Measurements from ENCODE around the gene STAT6. TPM values are rescaled to one million over a fixed set of nuclear protein-coding genes. Genes with fewer than 3 reads are reported as not detected.

Gene STAT6
- polyA plus RNA-seq, 1 donor (not counting 4 experiments of a cell fraction or from before 2014, with no cell fraction given): 113 TPM

DNA sequence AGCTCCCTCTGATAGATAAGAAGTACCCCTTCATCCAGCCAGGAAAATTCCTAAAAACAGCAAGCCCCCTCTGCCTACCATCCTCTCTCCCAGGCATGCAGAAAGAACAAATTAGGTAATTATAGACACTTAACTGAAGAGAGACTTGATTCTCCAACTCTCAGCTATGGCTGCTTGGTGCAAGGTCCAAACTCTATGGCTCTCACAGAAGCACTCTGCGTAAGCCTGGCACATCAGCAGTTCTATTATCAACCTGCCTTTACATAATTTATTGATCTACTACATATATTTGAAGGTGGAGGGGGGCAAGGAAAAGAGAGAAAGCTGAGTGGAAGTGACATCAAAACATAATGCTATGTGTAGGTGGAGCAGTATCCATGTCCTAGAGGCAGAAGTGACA is 60.2 kb downstream of the STAT6 start:
- Histone ChIP-seq H3K36me3 (ENCODE audit: control insufficient read depth in 2 of 2, extremely low read depth in 1 of 2, insufficient read depth in 2 of 2, low read length in 2 of 2) (peaks cover 0 to 2% of the 10 kb centered on the region in 2 experiments), H3K79me2 (ENCODE audit: control insufficient read depth, insufficient read depth, low read length) (no peaks in the 10 kb centered on the region), H4K20me1 (ENCODE audit: control insufficient read depth, extremely low read depth, insufficient read depth, low read length) (no peaks in the 10 kb centered on the region), H3K9me1 (ENCODE audit: control insufficient read depth, extremely low read depth, insufficient read depth, low read length) (no peaks in the 10 kb centered on the region), H3K9ac (ENCODE audit: control insufficient read depth, extremely low read depth, insufficient read depth, low read length) (no peak overlapping the region), H3K27me3 (ENCODE audit: control insufficient read depth, extremely low read depth, insufficient read depth, low read length) (peaks cover 20% of the 10 kb centered on the region), H3K4me2 (ENCODE audit: control insufficient read depth, extremely low read depth, insufficient read depth, low read depth, low read length) (no peak overlapping the region), H3K4me3 (ENCODE audit: control insufficient read depth in 2 of 3, extremely low read depth in 1 of 3, insufficient read depth in 2 of 3, low read depth in 1 of 3, low read length in 3 of 3) (no peak overlapping the region), H3K27ac (ENCODE audit: control insufficient read depth, insufficient read depth, low read length) (no peak overlapping the region), H3K9me3 (ENCODE audit: control insufficient read depth, low read depth, low read length) (no peaks in the 10 kb centered on the region), H2AFZ (ENCODE audit: control insufficient read depth, low read length) (no peak overlapping the region), H3K4me1 (ENCODE audit: control insufficient read depth, extremely low read depth, insufficient read depth, low read length) (no peaks in the 10 kb centered on the region)
- dilution Hi-C loops (cut with MboI; ENCODE audit: extremely low pct_ligation_motif_present, low sequenced_read_pairs): no loop called here
- FAIRE-seq: no peak
- no peak for TF ChIP-seq EZH2 (IDR thresholded peaks at IDR 0.05; ENCODE audit: low read length)
- TF ChIP-seq, protein P1, sequence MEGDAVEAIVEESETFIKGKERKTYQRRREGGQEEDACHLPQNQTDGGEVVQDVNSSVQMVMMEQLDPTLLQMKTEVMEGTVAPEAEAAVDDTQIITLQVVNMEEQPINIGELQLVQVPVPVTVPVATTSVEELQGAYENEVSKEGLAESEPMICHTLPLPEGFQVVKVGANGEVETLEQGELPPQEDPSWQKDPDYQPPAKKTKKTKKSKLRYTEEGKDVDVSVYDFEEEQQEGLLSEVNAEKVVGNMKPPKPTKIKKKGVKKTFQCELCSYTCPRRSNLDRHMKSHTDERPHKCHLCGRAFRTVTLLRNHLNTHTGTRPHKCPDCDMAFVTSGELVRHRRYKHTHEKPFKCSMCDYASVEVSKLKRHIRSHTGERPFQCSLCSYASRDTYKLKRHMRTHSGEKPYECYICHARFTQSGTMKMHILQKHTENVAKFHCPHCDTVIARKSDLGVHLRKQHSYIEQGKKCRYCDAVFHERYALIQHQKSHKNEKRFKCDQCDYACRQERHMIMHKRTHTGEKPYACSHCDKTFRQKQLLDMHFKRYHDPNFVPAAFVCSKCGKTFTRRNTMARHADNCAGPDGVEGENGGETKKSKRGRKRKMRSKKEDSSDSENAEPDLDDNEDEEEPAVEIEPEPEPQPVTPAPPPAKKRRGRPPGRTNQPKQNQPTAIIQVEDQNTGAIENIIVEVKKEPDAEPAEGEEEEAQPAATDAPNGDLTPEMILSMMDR (optimal IDR thresholded peaks at IDR 0.05 in 1 of 3, IDR thresholded peaks at IDR 0.05 in 1 of 3, conservative IDR thresholded peaks at IDR 0.05 in 1 of 3; ENCODE audit: extremely low read depth in 1 of 3, insufficient read depth in 2 of 3, low read length in 3 of 3): no peak
- no peak for DNase-seq (ENCODE audit: low read depth, low spot score)

DNA sequence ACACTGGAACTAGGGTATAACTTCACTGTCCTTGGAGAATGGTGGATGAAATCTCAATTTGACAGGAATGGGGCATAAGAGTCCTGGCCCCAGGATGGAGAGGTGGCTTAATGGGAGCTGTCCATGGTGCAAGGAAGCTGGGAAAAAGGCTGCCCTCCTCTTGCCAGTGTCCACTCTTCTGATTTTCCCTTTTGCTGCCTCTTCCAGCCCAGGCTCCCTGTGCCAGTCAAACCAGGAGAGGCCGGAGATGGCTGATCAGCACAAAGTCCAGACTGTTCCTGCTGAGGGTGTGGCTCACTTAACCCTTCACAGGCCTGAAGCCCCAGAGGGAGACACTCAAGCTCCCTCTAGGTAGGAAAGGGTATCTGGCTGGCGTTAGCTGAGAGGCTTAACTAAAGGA is 61.3 kb downstream of the STAT6 start, which contains the start of gene MYO1A:
Gene MYO1A (minus strand): TSS at position 240 of the 400 bp plus-strand sequence. CDS start 1,806 bp downstream, outside the sequence.
- H3K9ac ChIP-seq (ENCODE audit: control insufficient read depth, extremely low read depth, insufficient read depth, low read length): no peak within 1 kb of the TSS
- H3K79me2 ChIP-seq (ENCODE audit: control insufficient read depth, insufficient read depth, low read length): no peaks in the 10 kb centered on the region
- H2AFZ ChIP-seq (ENCODE audit: control insufficient read depth, low read length): no peak within 1 kb of the TSS
- H3K4me2 ChIP-seq (ENCODE audit: control insufficient read depth, extremely low read depth, insufficient read depth, low read depth, low read length): no peak within 1 kb of the TSS
- no peak within 1 kb of the TSS for H3K27ac ChIP-seq (ENCODE audit: control insufficient read depth, insufficient read depth, low read length)
- no peak within 1 kb of the TSS for H3K4me3 ChIP-seq (ENCODE audit: control insufficient read depth in 2 of 3, extremely low read depth in 1 of 3, insufficient read depth in 2 of 3, low read depth in 1 of 3, low read length in 3 of 3)
- H3K9me3 ChIP-seq (ENCODE audit: control insufficient read depth, low read depth, low read length): no peaks in the 10 kb centered on the region
- H3K36me3 ChIP-seq (ENCODE audit: control insufficient read depth in 2 of 2, extremely low read depth in 1 of 2, insufficient read depth in 2 of 2, low read length in 2 of 2): no peaks in the 10 kb centered on the region
- H3K27me3 ChIP-seq (ENCODE audit: control insufficient read depth, extremely low read depth, insufficient read depth, low read length): peaks cover 20% of the 10 kb centered on the region
- no peaks in the 10 kb centered on the region for H3K9me1 ChIP-seq (ENCODE audit: control insufficient read depth, extremely low read depth, insufficient read depth, low read length)
- dilution Hi-C loops (cut with MboI; ENCODE audit: extremely low pct_ligation_motif_present, low sequenced_read_pairs): no loop called here
- H3K4me1 ChIP-seq (ENCODE audit: control insufficient read depth, extremely low read depth, insufficient read depth, low read length): no peaks in the 10 kb centered on the region
- no peaks in the 10 kb centered on the region for H4K20me1 ChIP-seq (ENCODE audit: control insufficient read depth, extremely low read depth, insufficient read depth, low read length)
- FAIRE-seq (no peak), DNase-seq (ENCODE audit: low read depth, low spot score) (no peak)
- TF ChIP-seq EZH2 (IDR thresholded peaks at IDR 0.05; ENCODE audit: low read length): no peak
- TF ChIP-seq, protein P1 (optimal IDR thresholded peaks at IDR 0.05 in 1 of 3, IDR thresholded peaks at IDR 0.05 in 1 of 3, conservative IDR thresholded peaks at IDR 0.05 in 1 of 3; ENCODE audit: extremely low read depth in 1 of 3, insufficient read depth in 2 of 3, low read length in 3 of 3): no peak

Data from keratinocyte (primary cell).